K562 (cell line): ENCODE data around the gene OTUB2. TPM values are rescaled to one million over a fixed set of nuclear protein-coding genes. Genes with fewer than 3 reads are reported as not detected.

Source experiments
- ATAC-seq: fragments of 200-7000 bp; cut with Tn5 transposase; 3 replicates; pipeline ENCODE4 v1.9.1; 2020; ENCODE audit warnings: moderate library complexity
- BruUV-seq: library from RNA; stranded (reverse); fragments of 400-500 nt; replicated peaks from 2 replicates; lab custom pipeline; 2021; lab: Mats Ljungman, UMichigan
- CTCF ChIA-PET: fragments of 300-600 bp; formaldehyde crosslinking; extraction: SDS; loops from one replicate; lab custom pipeline; 2021; ENCODE audit warnings: low intra/inter-chr PET ratio; lab: Yijun Ruan, JAX
- POLR2A ChIA-PET: fragments of 300-600, 350-650 bp; sonication (Branson Sonifier 250); formaldehyde crosslinking; extraction: SDS; loops from one replicate; lab custom pipeline; 2021; ENCODE audit warnings: antibody characterized with exemption, inconsistent platforms; lab: Yijun Ruan, JAX
- DNase-seq, 4 experiments: peaks; one replicate each; pipeline versions ENCODE4 v3.0.0 to v3.0.0-alpha.2; 2011 to 2018; ENCODE audit warnings: low spot score in 3 of 4, mixed read lengths in 3 of 4; ENCODE audit errors: extremely low read depth in 1 of 4
- FAIRE-seq: peaks from 2 replicates; lab custom pipeline; 2011; peaks lifted over from hg19 to GRCh38; lab: Jason Lieb, UNC
- H2AFZ ChIP-seq: 2 replicates; pipeline ENCODE4 v1.6.0; 2011; ENCODE audit warnings: low read depth, low read length, control low read depth, inconsistent platforms
- H3K27ac ChIP-seq: fragments of 200-600 bp; 3 replicates; pipeline ENCODE4 v1.8.0; 2011; ENCODE audit warnings: low read depth, mild to moderate bottlenecking, control low read depth, inconsistent platforms, low read length, moderate library complexity, mixed read lengths; ENCODE audit errors: extremely low read depth
- H3K27me3 ChIP-seq, 2 experiments: fragments of 300-600 bp in 1 of 2; 2 replicates in 1 of 2; 3 replicates in 1 of 2; pipeline versions ENCODE4 v1.6.0 to v1.8.0; 2011; ENCODE audit warnings: inconsistent platforms in 2 of 2, low read length in 2 of 2, mild to moderate bottlenecking in 1 of 2, mixed read lengths in 1 of 2, moderate library complexity in 1 of 2; ENCODE audit not compliant: control insufficient read depth in 2 of 2, insufficient read depth in 2 of 2
- H3K36me3 ChIP-seq: fragments of 300-600 bp; 3 replicates; pipeline ENCODE4 v1.8.0; 2011; ENCODE audit warnings: mild to moderate bottlenecking, low read length, inconsistent platforms; ENCODE audit not compliant: control insufficient read depth, insufficient read depth
- H3K4me1 ChIP-seq, 2 experiments: fragments of 200-600 bp in 1 of 2; replicated peaks in 1 of 2; 2 replicates in 1 of 2; 3 replicates in 1 of 2; pipeline versions ENCODE4 v1.5.1 to v1.8.0; 2011; ENCODE audit warnings: inconsistent platforms in 2 of 2, low read length in 2 of 2, mild to moderate bottlenecking in 1 of 2, mixed read lengths in 1 of 2, moderate library complexity in 1 of 2; ENCODE audit not compliant: control insufficient read depth in 2 of 2, insufficient read depth in 2 of 2
- H3K4me2 ChIP-seq: 2 replicates; pipeline ENCODE4 v1.6.1; 2011; ENCODE audit warnings: low read length, control low read depth, inconsistent platforms, mixed read lengths; ENCODE audit not compliant: insufficient read depth
- H3K4me3 ChIP-seq: fragments of 200-600 bp; sonication (generic), shearing (Covaris generic); 2 replicates; pipeline ENCODE4 v1.5.1; 2016; ENCODE audit warnings: control low read depth, inconsistent platforms
- H3K79me2 ChIP-seq: fragments of 200-600 bp; 3 replicates; pipeline ENCODE4 v1.8.0; 2011; ENCODE audit warnings: low read length, inconsistent platforms; ENCODE audit not compliant: control insufficient read depth, insufficient read depth
- H3K9ac ChIP-seq, 2 experiments: 2 replicates each; pipeline versions ENCODE4 v1.6.0 to v1.6.1; 2011; ENCODE audit warnings: low read depth in 2 of 2, low read length in 2 of 2, control low read depth in 1 of 2, inconsistent platforms in 1 of 2, mild to moderate bottlenecking in 1 of 2, mixed read lengths in 1 of 2; ENCODE audit not compliant: insufficient read depth in 1 of 2
- H3K9me1 ChIP-seq: one replicate; pipeline ENCODE4 v1.6.0; 2011; ENCODE audit warnings: inconsistent platforms, mild to moderate bottlenecking, low read length, moderate library complexity; ENCODE audit not compliant: control insufficient read depth, insufficient read depth
- H3K9me3 ChIP-seq: replicated peaks from 2 replicates; pipeline ENCODE4 v1.5.1; 2011; ENCODE audit warnings: low read depth, low read length, inconsistent platforms; ENCODE audit not compliant: control insufficient read depth, insufficient read depth
- H4K20me1 ChIP-seq: replicated peaks from 2 replicates; pipeline ENCODE4 v1.6.1; 2011; ENCODE audit warnings: low read length, inconsistent platforms, mixed read lengths; ENCODE audit not compliant: control insufficient read depth, insufficient read depth
- BCOR ChIP-seq: fragments of 450-650 bp; IDR thresholded peaks from 2 replicates; pipeline ENCODE4 v1.6.1; 2016
- GTF2E2 ChIP-seq: fragments of 200-800 bp; sonication (Bioruptor generic); IDR thresholded peaks from 2 replicates; pipeline ENCODE4 v1.6.1; 2016; ENCODE audit warnings: missing genetic modification characterization, missing compliant biosample characterization
- JUNB ChIP-seq: fragments of 450-650 bp; formaldehyde crosslinking; conservative IDR thresholded peaks from 2 replicates; pipeline ENCODE4 v1.4.0; 2020; ENCODE audit warnings: mild to moderate bottlenecking
- POLR2H ChIP-seq: IDR thresholded peaks from 2 replicates; pipeline ENCODE4 v1.6.1; 2016; ENCODE audit warnings: missing genetic modification characterization, low read depth, mild to moderate bottlenecking, control low read depth, missing compliant biosample characterization, moderate library complexity
- RBFOX2 ChIP-seq: fragments of 200-400 bp; formaldehyde crosslinking; IDR thresholded peaks from 2 replicates; pipeline ENCODE4 v1.6.1; 2017; ENCODE audit warnings: low read depth, mild to moderate bottlenecking, low read length, moderate library complexity
- SMAD3 ChIP-seq: fragments of 450-650 bp; formaldehyde crosslinking; conservative IDR thresholded peaks from 2 replicates; pipeline ENCODE4 v1.4.0; 2020; ENCODE audit warnings: mild to moderate bottlenecking
- ZC3H4 ChIP-seq: sonication (generic); formaldehyde crosslinking; IDR thresholded peaks from 2 replicates; pipeline ENCODE4 v1.9.0; 2021; ENCODE audit warnings: missing genetic modification reagents, borderline replicate concordance
- WGBS: fragments of 100-300 bp; shearing (Covaris generic); methylation state at CpG from one replicate; pipeline ENCODE4 v1.1.6; 2016; ENCODE audit warnings: low coverage, mixed read lengths; ENCODE audit not compliant: insufficient coverage; ENCODE audit errors: missing lambda C conversion rate; 5-methylcytosine and 5-hydroxymethylcytosine counted together
- in situ Hi-C: fragments of 300-500 bp; cut with MboI; formaldehyde crosslinking; loops from 4 replicates; pipeline ENCODE4 v1.15.0; 2018; ENCODE audit warnings: inconsistent platforms, mixed read lengths
- intact Hi-C: fragments of 100-400 bp; cut with micrococcal nuclease; formaldehyde crosslinking; loops from 2 replicates; pipeline ENCODE4 v1.14.2; 2022
- polyA plus RNA-seq, 8 experiments: library from polyadenylated mRNA; depleted of rRNA in 4 of 8; stranded (reverse) in 5 of 8; unstranded in 3 of 8; fragments of >200 nt; fragmentation: Nextera tagmentation in 2 of 8; fragmentation: Illumina TruSeq in 1 of 8; extraction: Ambion mirVana in 2 of 8; extraction: Trizol in 1 of 8; gene quantifications; 2 replicates each; pipeline versions ENCODE4 v1.2.1 to v1.2.3, GENCODE V29; 2011 to 2014; ENCODE audit warnings: inconsistent platforms in 1 of 8, missing spikeins in 1 of 8
- total RNA-seq, 7 experiments: library from RNA; depleted of rRNA in 6 of 7; stranded (reverse); fragments of >200 nt in 6 of 7; fragmentation: Illumina TruSeq in 2 of 7; extraction: Trizol in 2 of 7; gene quantifications; 2 replicates each; pipeline versions ENCODE4 v1.2.1 to v1.2.3, GENCODE V29; 2011 to 2021; ENCODE audit warnings: low replicate concordance in 1 of 7
- TF ChIP-seq, protein P1 (sequence below), 2 experiments: fragments of 450-650 bp; conservative IDR thresholded peaks; 2 replicates each; pipeline ENCODE4 v1.6.1; 2017; ENCODE audit warnings: mild to moderate bottlenecking in 2 of 2, moderate library complexity in 2 of 2

Gene OTUB2
- total and polyA plus RNA-seq, 9 of the 15 experiments (the other 6 are each of a cell fraction or from before 2014, with no cell fraction given): 0.01 to 0.31 (median 0.11) TPM

DNA sequence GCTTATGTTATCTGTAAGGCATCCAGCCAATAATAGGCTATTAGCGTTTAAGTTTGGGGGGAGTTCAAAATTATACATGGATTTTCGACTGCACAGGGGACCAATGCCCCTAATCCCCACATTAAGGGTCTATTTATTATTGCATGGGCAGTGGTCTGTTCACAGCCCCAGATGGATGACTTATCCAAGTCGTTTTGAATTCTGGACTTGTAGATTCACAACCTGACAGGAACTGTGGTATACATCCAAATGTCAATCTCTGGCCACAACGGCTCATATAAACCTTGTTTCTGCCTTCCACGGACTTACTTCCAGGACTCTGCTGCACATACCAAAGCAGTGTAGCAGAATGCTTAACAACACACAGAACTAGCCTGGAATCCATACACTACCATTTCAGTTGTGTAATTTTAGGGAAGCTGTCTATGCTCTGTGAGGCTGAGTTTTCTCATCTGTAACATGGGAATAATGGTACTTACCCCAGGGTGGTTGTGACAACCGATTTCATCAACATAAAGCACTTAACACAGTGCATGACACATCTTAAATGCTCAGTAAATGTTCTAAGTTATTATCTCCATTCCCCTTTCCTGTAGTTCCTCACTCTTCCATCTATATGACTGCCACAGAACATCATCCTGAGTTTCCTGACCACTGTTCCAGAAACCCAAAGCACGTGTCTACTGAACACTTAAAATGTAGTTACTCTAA is 51.1 kb downstream of the OTUB2 start (continued):
- no peak for TF ChIP-seq GTF2E2 (tag)
- no peak for TF ChIP-seq JUNB (CRISPR knock-in tag)

DNA sequence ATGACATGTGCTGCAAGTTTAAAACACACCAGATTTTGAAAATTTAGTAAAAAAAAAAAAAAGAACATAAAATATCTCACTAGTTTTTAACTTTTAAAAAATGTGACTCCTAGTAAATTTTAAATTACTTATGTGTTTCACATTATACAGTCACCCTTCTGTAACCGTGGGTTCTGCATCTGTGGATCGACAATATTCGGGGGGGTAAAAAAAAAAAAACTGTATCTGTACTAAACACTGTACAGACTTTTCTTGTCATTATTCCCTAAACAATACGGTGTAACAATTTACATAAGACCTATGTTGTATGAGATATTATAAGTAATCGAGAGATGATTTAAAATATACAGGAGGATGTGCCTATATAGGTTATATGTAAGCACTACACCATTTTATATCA is 51.7 kb downstream of the OTUB2 start:
- ATAC-seq: no peak
- peak overlapping the region; percentile 88; the same call in 1 of the 2 replicates for H3K4me3 ChIP-seq
- peaks cover 8 to 15% of the 10 kb centered on the region in 2 experiments; a peak in 4 of 5 replicates for H3K4me1 ChIP-seq
- no peaks in the 10 kb centered on the region for H3K9me1 ChIP-seq
- in situ Hi-C loops (no loop called here), intact Hi-C loops (no loop called here)
- WGBS: 48% methylated on average over 5 of the region's 5 CpGs
- TF ChIP-seq SMAD3 (CRISPR knock-in tag) (no peak), POLR2H (0 out of 2 replicates have a peak, but pooled peaks have one; percentile 5), BCOR (no peak), RBFOX2 (peak; percentile 20; the same call in 1 of the 2 replicates), JUNB (CRISPR knock-in tag) (no peak), ZC3H4 (CRISPR knock-in tag) (no peak)
- TF ChIP-seq, protein P1, sequence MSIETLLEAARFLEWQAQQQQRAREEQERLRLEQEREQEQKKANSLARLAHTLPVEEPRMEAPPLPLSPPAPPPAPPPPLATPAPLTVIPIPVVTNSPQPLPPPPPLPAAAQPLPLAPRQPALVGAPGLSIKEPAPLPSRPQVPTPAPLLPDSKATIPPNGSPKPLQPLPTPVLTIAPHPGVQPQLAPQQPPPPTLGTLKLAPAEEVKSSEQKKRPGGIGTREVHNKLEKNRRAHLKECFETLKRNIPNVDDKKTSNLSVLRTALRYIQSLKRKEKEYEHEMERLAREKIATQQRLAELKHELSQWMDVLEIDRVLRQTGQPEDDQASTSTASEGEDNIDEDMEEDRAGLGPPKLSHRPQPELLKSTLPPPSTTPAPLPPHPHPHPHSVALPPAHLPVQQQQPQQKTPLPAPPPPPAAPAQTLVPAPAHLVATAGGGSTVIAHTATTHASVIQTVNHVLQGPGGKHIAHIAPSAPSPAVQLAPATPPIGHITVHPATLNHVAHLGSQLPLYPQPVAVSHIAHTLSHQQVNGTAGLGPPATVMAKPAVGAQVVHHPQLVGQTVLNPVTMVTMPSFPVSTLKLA (conservative IDR thresholded peaks at IDR 0.05): 0 out of 4 replicates have a peak, but pooled peaks of 1 of the 2 experiments have one; percentile 5
- DNase-seq: no peak
- no peak overlapping the region for H3K27ac ChIP-seq
- ChIA-PET POLR2A (no interaction called here), CTCF (no interaction called here)
- FAIRE-seq: no peak
- H3K36me3 ChIP-seq: peaks cover 34% of the 10 kb centered on the region
- peaks cover 9% of the 10 kb centered on the region for H4K20me1 ChIP-seq
- H3K4me2 ChIP-seq: peak overlapping the region; percentile 92
- peaks cover 98% of the 10 kb centered on the region for H3K79me2 ChIP-seq
- BruUV-seq: no TSS peak
- no peak overlapping the region for H2AFZ ChIP-seq
- H3K9ac ChIP-seq: no peak overlapping the region; a peak in 1 of 4 replicates
- no peaks in the 10 kb centered on the region for H3K27me3 ChIP-seq
- H3K9me3 ChIP-seq: no peaks in the 10 kb centered on the region; the same call in 1 of the 2 replicates
